Astrocyte of the cerebellum (primary cell): ENCODE measurements around the gene KAT7.

ENCODE experiments used
- DNase-seq: peaks from one replicate; pipeline ENCODE4 v3.0.0-alpha.2; 2011; ENCODE audit warnings: low read depth
- H3K4me3 ChIP-seq: 2 replicates; pipeline ENCODE4 v1.5.1; 2011; ENCODE audit warnings: mild to moderate bottlenecking, low read depth, low read length, moderate library complexity
- in situ Hi-C: cut with HindIII; loops from 2 replicates; pipeline ENCODE4 v1.10.0; 2017; ENCODE audit warnings: low sequenced_read_pairs
- TF ChIP-seq, protein P1 (sequence below): IDR thresholded peaks from 2 replicates; pipeline ENCODE4 v1.5.1; 2012; ENCODE audit warnings: low read length, low read depth, moderate library complexity, mild to moderate bottlenecking; ENCODE audit errors: missing control alignments

The KAT7 gene

DNA sequence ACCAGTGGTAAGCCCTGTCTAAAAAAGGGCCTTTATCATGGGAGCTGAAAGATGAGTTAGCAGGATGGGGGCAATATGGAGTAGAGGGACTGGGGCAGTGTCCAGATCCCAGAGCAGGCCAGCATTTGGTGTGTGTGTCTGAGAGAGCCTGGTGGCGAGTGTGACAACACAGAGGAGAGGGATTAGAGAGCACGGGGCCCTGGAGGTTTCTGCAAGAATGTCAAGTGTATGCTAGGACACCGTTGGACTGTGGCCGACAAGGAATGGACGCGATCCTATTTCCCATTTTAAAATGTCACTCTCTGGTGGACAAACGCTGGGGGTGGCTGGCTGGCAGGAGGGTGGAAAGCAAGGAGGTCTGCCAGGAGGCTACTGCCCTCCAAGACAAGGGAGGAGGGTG is 47.0 kb downstream of the KAT7 start:
- in situ Hi-C loops = no loop called here
- H3K4me3 ChIP-seq = no peak overlapping the region
- TF ChIP-seq, protein P1, sequence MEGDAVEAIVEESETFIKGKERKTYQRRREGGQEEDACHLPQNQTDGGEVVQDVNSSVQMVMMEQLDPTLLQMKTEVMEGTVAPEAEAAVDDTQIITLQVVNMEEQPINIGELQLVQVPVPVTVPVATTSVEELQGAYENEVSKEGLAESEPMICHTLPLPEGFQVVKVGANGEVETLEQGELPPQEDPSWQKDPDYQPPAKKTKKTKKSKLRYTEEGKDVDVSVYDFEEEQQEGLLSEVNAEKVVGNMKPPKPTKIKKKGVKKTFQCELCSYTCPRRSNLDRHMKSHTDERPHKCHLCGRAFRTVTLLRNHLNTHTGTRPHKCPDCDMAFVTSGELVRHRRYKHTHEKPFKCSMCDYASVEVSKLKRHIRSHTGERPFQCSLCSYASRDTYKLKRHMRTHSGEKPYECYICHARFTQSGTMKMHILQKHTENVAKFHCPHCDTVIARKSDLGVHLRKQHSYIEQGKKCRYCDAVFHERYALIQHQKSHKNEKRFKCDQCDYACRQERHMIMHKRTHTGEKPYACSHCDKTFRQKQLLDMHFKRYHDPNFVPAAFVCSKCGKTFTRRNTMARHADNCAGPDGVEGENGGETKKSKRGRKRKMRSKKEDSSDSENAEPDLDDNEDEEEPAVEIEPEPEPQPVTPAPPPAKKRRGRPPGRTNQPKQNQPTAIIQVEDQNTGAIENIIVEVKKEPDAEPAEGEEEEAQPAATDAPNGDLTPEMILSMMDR = no peak
- no peak for DNase-seq

- H3K4me3 ChIP-seq = no peak overlapping the region
- TF ChIP-seq, protein P1 = no peak
- DNase-seq = peak; percentile 53
- in situ Hi-C loops = no loop called here
Measured at GRCh38 chr17:49836111-49837030, 47.9 kb downstream of the KAT7 start.

GRCh38 chr17:49839455-49839854 is 51.0 kb downstream of the KAT7 start:
- DNase-seq = no peak
- in situ Hi-C loops = no loop called here
- H3K4me3 ChIP-seq = no peak overlapping the region
- TF ChIP-seq, protein P1 = no peak

DNA sequence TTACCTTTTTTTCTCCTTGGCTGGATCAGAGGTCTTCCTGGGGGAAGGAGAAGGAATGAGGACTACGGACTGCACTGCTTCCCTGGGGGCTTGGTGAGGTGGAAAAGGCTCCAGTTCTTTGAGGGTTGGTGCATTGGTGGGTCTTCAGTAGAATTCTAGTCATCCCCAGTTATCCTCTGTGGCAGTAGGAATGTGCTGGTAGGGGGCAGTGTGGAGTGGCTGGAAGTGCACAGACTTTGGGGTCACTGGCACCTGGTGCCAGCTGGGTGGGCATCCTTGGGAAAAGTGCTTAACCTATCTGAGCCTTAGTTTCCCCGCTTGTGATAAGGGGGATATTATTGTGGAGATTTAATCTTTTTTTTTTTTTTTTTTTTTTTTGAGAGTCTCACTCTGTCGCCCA is 53.1 kb downstream of the KAT7 start:
- in situ Hi-C loops = no loop called here
- TF ChIP-seq, protein P1 = peak; percentile 16
- DNase-seq = no peak
- H3K4me3 ChIP-seq = no peak overlapping the region

GRCh38 chr17:49842371-49842770 is 53.9 kb downstream of the KAT7 start:
- in situ Hi-C loops = no loop called here
- no peak overlapping the region for H3K4me3 ChIP-seq
- TF ChIP-seq, protein P1 = no peak
- DNase-seq = no peak

- in situ Hi-C loops = no loop called here
- no peak overlapping the region for H3K4me3 ChIP-seq
- TF ChIP-seq, protein P1 = no peak
- DNase-seq = no peak
Measured at GRCh38 chr17:49842846-49843245, 54.4 kb downstream of the KAT7 start.
